ENCODE results near the gene COMMD8. TPM values are rescaled to one million over a fixed set of nuclear protein-coding genes. Genes with fewer than 3 reads are reported as not detected.
A peak's percentile ranks its signal among the peaks of the same experiment; 100 is the strongest.
"Not testable (repeated sequence)": the region's sequence is repeated elsewhere in the genome, so short reads cannot be mapped to it uniquely, and the experiment has no call there.

COMMD8 gene
- total and polyA plus RNA-seq, 2 experiments from 2014 or later: 58.0 to 71.7 TPM

GRCh38 chr4:47493238-47494123 lies 30.0 kb upstream of the COMMD8 start:
- Histone ChIP-seq H3K36me3 (ENCODE audit: low read depth) (peaks cover 27% of the 10 kb centered on the region; the same call in 1 of the 2 replicates), H3K79me2 (ENCODE audit: insufficient read depth) (peaks cover 82% of the 10 kb centered on the region), H3K4me2 (ENCODE audit: unreplicated experiment) (no peak overlapping the region), H3K27me3 (replicated peaks; ENCODE audit: insufficient read depth) (no peaks in the 10 kb centered on the region), H2AFZ (no peak overlapping the region), H4K20me1 (ENCODE audit: insufficient read depth) (no peaks in the 10 kb centered on the region), H3F3A (ENCODE audit: insufficient read depth) (no peaks in the 10 kb centered on the region), H3K9ac (no peak overlapping the region), H3K27ac (no peak overlapping the region), H3K4me3 (no peak overlapping the region), H3K4me1 (ENCODE audit: insufficient read depth) (peaks cover 19% of the 10 kb centered on the region), H3K9me3 (ENCODE audit: low read depth) (no peaks in the 10 kb centered on the region), H3K9me2 (ENCODE audit: insufficient read depth) (no peaks in the 10 kb centered on the region)
- TF ChIP-seq EZH2 (IDR thresholded peaks at IDR 0.05; ENCODE audit: insufficient read depth, poor library complexity, severe bottlenecking): no peak
- TF ChIP-seq EZH2phosphoT487 (IDR thresholded peaks at IDR 0.05; ENCODE audit: insufficient read depth, low read depth): no peak
- 97 to 98% methylated on average over 3 of the region's 3 CpGs for WGBS, 2 experiments (ENCODE audit: low coverage in 1 of 2, low lambda C conversion rate in 2 of 2, missing lambda C conversion rate in 2 of 2)
- DNase-seq: no peak
- in situ Hi-C loops (cut with MboI): no loop called here

GRCh38 chr4:47490550-47490949 lies 27.0 kb upstream of the COMMD8 start:
- 75 to 78% methylated on average over 4 of the region's 4 CpGs for WGBS, 2 experiments (ENCODE audit: low coverage in 1 of 2, low lambda C conversion rate in 2 of 2, missing lambda C conversion rate in 2 of 2)
- in situ Hi-C loops (cut with MboI): no loop called here
- H3K79me2 ChIP-seq (ENCODE audit: insufficient read depth): peaks cover 96% of the 10 kb centered on the region

GRCh38 chr4:47488706-47489105 lies 25.2 kb upstream of the COMMD8 start:
- WGBS, 2 experiments (ENCODE audit: low coverage in 1 of 2, low lambda C conversion rate in 2 of 2, missing lambda C conversion rate in 2 of 2): 67% methylated on average over 3 of the region's 3 CpGs
- no peaks in the 10 kb centered on the region for H3K9me3 ChIP-seq (ENCODE audit: low read depth)
- H3K9me2 ChIP-seq (ENCODE audit: insufficient read depth): no peaks in the 10 kb centered on the region; the same call in 1 of the 2 replicates
- no peak for TF ChIP-seq EZH2 (IDR thresholded peaks at IDR 0.05; ENCODE audit: insufficient read depth, poor library complexity, severe bottlenecking)
- TF ChIP-seq EZH2phosphoT487 (IDR thresholded peaks at IDR 0.05; ENCODE audit: insufficient read depth, low read depth): no peak
- no peak overlapping the region for H3K4me2 ChIP-seq (ENCODE audit: unreplicated experiment)
- no peak overlapping the region for H3K4me3 ChIP-seq
- peaks cover 12% of the 10 kb centered on the region for H3F3A ChIP-seq (ENCODE audit: insufficient read depth)
- no peak overlapping the region for H3K27ac ChIP-seq
- in situ Hi-C loops (cut with MboI): no loop called here
- H3K4me1 ChIP-seq (ENCODE audit: insufficient read depth): peaks cover 41% of the 10 kb centered on the region
- H2AFZ ChIP-seq: no peak overlapping the region
- H3K79me2 ChIP-seq (ENCODE audit: insufficient read depth): peaks cover 82% of the 10 kb centered on the region
- no peaks in the 10 kb centered on the region for H3K27me3 ChIP-seq (replicated peaks; ENCODE audit: insufficient read depth)
- DNase-seq: no peak
- H4K20me1 ChIP-seq (ENCODE audit: insufficient read depth): no peaks in the 10 kb centered on the region
- H3K36me3 ChIP-seq (ENCODE audit: low read depth): peaks cover 12% of the 10 kb centered on the region; the same call in 1 of the 2 replicates
- no peak overlapping the region for H3K9ac ChIP-seq

More at GRCh38 chr4:47490550-47490949, 27.0 kb upstream of the COMMD8 start:
- no peaks in the 10 kb centered on the region for H3K9me3 ChIP-seq (ENCODE audit: low read depth)
- no peak overlapping the region for H2AFZ ChIP-seq
- H3K4me1 ChIP-seq (ENCODE audit: insufficient read depth): peaks cover 29% of the 10 kb centered on the region
- peaks cover 19% of the 10 kb centered on the region; the same call in 1 of the 2 replicates for H3K36me3 ChIP-seq (ENCODE audit: low read depth)
- no peaks in the 10 kb centered on the region; the same call in 1 of the 2 replicates for H3K9me2 ChIP-seq (ENCODE audit: insufficient read depth)
- DNase-seq: peak; percentile 64
- H3K27ac ChIP-seq: no peak overlapping the region
- no peak overlapping the region for H3K4me3 ChIP-seq
- no peaks in the 10 kb centered on the region for H3K27me3 ChIP-seq (replicated peaks; ENCODE audit: insufficient read depth)
- H3F3A ChIP-seq (ENCODE audit: insufficient read depth): no peaks in the 10 kb centered on the region
- no peaks in the 10 kb centered on the region for H4K20me1 ChIP-seq (ENCODE audit: insufficient read depth)
- TF ChIP-seq EZH2phosphoT487 (IDR thresholded peaks at IDR 0.05; ENCODE audit: insufficient read depth, low read depth) (no peak), EZH2 (IDR thresholded peaks at IDR 0.05; ENCODE audit: insufficient read depth, poor library complexity, severe bottlenecking) (no peak)
- H3K9ac ChIP-seq: no peak overlapping the region
- H3K4me2 ChIP-seq (ENCODE audit: unreplicated experiment): no peak overlapping the region

- WGBS, 2 experiments (ENCODE audit: low coverage in 1 of 2, low lambda C conversion rate in 2 of 2, missing lambda C conversion rate in 2 of 2): 94 to 95% methylated on average over 9 of the region's 9 CpGs
- H3K36me3 ChIP-seq (ENCODE audit: low read depth); H3K27me3 ChIP-seq (replicated peaks; ENCODE audit: insufficient read depth); DNase-seq; H4K20me1 ChIP-seq (ENCODE audit: insufficient read depth); H3K9me3 ChIP-seq (ENCODE audit: low read depth); in situ Hi-C loops (cut with MboI); H3K9me2 ChIP-seq (ENCODE audit: insufficient read depth): not testable (repeated sequence)
- peak overlapping the region; percentile 94 for H3K27ac ChIP-seq
- peak overlapping the region; percentile 85; the same call in 1 of the 2 replicates for H2AFZ ChIP-seq
- H3F3A ChIP-seq (ENCODE audit: insufficient read depth): peaks cover 13% of the 10 kb centered on the region
- H3K4me2 ChIP-seq (ENCODE audit: unreplicated experiment): peak overlapping the region; percentile 92
- peaks cover 54% of the 10 kb centered on the region for H3K4me1 ChIP-seq (ENCODE audit: insufficient read depth)
- H3K9ac ChIP-seq: peak overlapping the region; percentile 91
- H3K4me3 ChIP-seq: peak overlapping the region; percentile 90
- H3K79me2 ChIP-seq (ENCODE audit: insufficient read depth): peaks cover 62% of the 10 kb centered on the region
Observed at GRCh38 chr4:47486727-47487126, 23.2 kb upstream of the COMMD8 start.

All from GM23248 (cell line).